BLaER1 treated with 17β-estradiol and CSF1 and Interleukin-3, amounts not matched to agents 10 nM and 100 nM (cell line): ENCODE data around the gene BPI.

Source experiments
- H3K27ac ChIP-seq, 11 experiments: shearing (Covaris generic); formaldehyde crosslinking; 2 replicates each; pipeline ENCODE4 v1.8.1; 2022
- H3K27me3 ChIP-seq, 11 experiments: shearing (Covaris generic); formaldehyde crosslinking; 2 replicates each; pipeline ENCODE4 v1.8.1; 2022
- H3K36me3 ChIP-seq, 11 experiments: shearing (Covaris generic); formaldehyde crosslinking; 2 replicates each; pipeline ENCODE4 v1.8.1; 2022
- H3K4me1 ChIP-seq, 10 experiments: shearing (Covaris generic); formaldehyde crosslinking; 2 replicates each; pipeline ENCODE4 v1.8.1; 2022
- H3K4me2 ChIP-seq, 11 experiments: shearing (Covaris generic); formaldehyde crosslinking; 2 replicates each; pipeline ENCODE4 v1.8.1; 2022
- H3K4me3 ChIP-seq, 10 experiments: shearing (Covaris generic); formaldehyde crosslinking; 2 replicates each; pipeline ENCODE4 v1.8.1; 2022
- H3K9ac ChIP-seq, 11 experiments: shearing (Covaris generic); formaldehyde crosslinking; 2 replicates each; pipeline ENCODE4 v1.8.1; 2022
- H3K9me3 ChIP-seq, 11 experiments: shearing (Covaris generic); formaldehyde crosslinking; replicated peaks in 1 of 11; 2 replicates each; pipeline ENCODE4 v1.8.1; 2022
- H4K20me1 ChIP-seq, 11 experiments: shearing (Covaris generic); formaldehyde crosslinking; 2 replicates each; pipeline ENCODE4 v1.8.1; 2022
- Cebpa-rat ChIP-seq, 11 experiments: shearing (Covaris generic); IDR thresholded peaks; 2 replicates each; pipeline ENCODE4 v1.8.1; 2022

Gene BPI

DNA sequence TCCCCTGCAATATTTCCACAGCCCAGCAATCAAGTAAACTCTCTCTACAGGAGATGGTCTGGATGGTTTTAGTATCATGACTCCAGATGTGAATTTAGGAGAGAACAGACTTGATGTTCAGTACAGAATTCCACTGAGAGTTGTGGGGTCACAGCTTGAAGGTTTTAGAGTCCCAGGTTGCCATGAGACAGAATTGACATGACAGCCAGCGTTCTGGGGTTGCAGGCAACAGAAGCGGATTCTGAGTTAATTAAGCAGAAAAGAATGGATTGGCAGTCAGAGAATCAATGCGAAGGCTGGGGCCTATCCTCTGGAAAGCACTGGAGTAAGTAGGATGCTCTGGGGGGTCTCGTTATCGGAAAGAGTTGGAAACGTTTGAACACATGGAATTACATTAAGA, 41.0 kb upstream of the BPI start:
- peak overlapping the region in 1 of 11 experiments; percentile 21; a peak in 2 of 22 replicates for H3K4me2 ChIP-seq
- H3K36me3 ChIP-seq, result no peaks in the 10 kb centered on the region
- H3K27me3 ChIP-seq, result no peaks in the 10 kb centered on the region
- no peak overlapping the region for H3K4me3 ChIP-seq
- H3K9me3 ChIP-seq, result peaks cover 0 to 5% (median 0%) of the 10 kb centered on the region in 11 experiments; a peak in 1 of 22 replicates
- peaks cover 0 to 16% (median 5%) of the 10 kb centered on the region in 10 experiments; a peak in 14 of 20 replicates for H3K4me1 ChIP-seq
- no peak overlapping the region for H3K27ac ChIP-seq
- no peak for TF ChIP-seq Cebpa-rat (IDR thresholded peaks at IDR 0.05)
- no peak overlapping the region for H3K9ac ChIP-seq
- no peaks in the 10 kb centered on the region for H4K20me1 ChIP-seq

DNA sequence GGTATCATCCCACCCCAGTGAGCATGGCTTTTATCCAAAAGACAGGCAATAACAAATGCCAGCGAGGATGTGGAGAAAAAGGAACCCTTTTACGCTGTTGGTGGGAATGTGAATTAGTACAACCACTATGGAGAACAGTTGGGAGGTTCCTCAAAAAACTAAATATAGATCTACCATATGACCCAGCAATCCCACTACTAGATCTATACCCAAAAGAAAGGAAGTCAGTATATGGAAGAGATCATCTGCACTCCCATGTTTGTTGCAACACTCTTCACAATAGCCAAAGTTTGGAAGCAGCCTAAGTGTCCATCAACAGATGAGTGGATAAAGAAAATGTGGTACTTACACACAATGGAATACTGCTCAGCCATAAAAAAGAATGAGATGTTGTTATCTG, 37.5 kb upstream of the BPI start:
- no peak for TF ChIP-seq Cebpa-rat (IDR thresholded peaks at IDR 0.05)
- no peak overlapping the region for H3K9ac ChIP-seq
- peak overlapping the region in 2 of 11 experiments; percentile 50 to 60; a peak in 3 of 22 replicates for H3K4me2 ChIP-seq
- no peaks in the 10 kb centered on the region for H3K36me3 ChIP-seq
- no peaks in the 10 kb centered on the region; a peak in 1 of 22 replicates for H4K20me1 ChIP-seq
- peaks cover 9 to 30% (median 13%) of the 10 kb centered on the region in 10 experiments; a peak in 18 of 20 replicates for H3K4me1 ChIP-seq
- peaks cover 0 to 7% (median 0%) of the 10 kb centered on the region in 11 experiments; a peak in 1 of 22 replicates for H3K9me3 ChIP-seq
- H3K27me3 ChIP-seq, result no peaks in the 10 kb centered on the region
- no peak overlapping the region for H3K27ac ChIP-seq
- no peak overlapping the region for H3K4me3 ChIP-seq

DNA sequence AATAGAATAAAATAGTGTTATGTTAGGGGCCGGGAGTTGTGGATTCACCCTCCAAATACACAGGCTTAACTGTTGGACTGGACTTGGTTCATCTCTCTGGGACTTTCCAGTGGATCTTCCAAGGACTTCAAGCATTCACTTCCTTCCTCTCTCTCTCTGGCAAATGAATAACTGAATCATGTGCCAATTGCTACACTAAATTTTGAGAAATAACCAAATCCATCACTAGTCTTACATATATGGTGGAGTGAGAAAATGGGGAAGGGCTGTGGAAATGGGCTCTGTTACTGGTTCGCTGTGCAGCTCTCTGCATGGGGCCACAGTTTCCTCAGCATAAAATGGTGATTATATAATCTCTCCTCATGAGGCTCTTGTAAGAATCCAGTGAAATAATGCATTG, 36.7 kb upstream of the BPI start:
- no peak overlapping the region for H3K27ac ChIP-seq
- no peaks in the 10 kb centered on the region for H3K27me3 ChIP-seq
- peaks cover 9 to 32% (median 13%) of the 10 kb centered on the region in 10 experiments; a peak in 18 of 20 replicates for H3K4me1 ChIP-seq
- H3K4me3 ChIP-seq, result no peak overlapping the region
- H3K36me3 ChIP-seq, result no peaks in the 10 kb centered on the region
- no peak for TF ChIP-seq Cebpa-rat (IDR thresholded peaks at IDR 0.05)
- H3K4me2 ChIP-seq, result peak overlapping the region in 4 of 11 experiments; percentile 36 to 68 (median 62); a peak in 4 of 22 replicates
- H4K20me1 ChIP-seq, result no peaks in the 10 kb centered on the region; a peak in 1 of 22 replicates
- H3K9me3 ChIP-seq, result peaks cover 0 to 7% (median 0%) of the 10 kb centered on the region in 11 experiments; a peak in 1 of 22 replicates
- H3K9ac ChIP-seq, result no peak overlapping the region

DNA sequence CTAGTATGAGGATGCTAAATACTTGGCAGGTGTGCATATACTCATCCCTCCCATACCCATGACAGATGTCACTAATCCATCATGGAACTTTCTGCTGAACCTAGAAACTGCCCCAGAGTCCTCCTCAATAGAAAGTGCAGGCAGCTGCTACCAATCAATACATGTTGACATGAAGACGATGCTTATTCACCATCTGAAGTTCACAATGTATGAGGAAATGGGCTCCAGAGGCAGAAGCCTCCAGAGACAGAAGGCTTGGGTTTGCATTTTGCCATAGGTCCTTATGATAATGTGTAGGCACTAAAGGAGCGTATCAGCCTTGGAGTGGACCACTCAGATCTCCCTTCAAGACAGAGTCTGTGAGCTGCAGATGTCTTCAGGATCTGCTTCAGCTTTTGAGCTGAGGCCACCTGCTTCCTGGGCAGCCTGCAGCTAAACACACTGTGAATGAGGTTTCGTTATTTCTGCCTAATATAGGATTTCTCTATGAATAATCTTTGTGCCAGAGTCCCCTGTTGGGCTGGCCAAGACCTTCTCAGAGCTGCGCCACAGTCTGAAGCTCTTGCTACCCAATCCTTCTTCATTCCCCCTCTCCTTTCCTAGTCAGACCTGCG, 35.9 kb upstream of the BPI start:
- peak overlapping the region in 9 of 11 experiments; percentile 2 to 68 (median 36); a peak in 15 of 22 replicates for H3K4me2 ChIP-seq
- no peaks in the 10 kb centered on the region; a peak in 1 of 22 replicates for H4K20me1 ChIP-seq
- peaks cover 0 to 7% (median 0%) of the 10 kb centered on the region in 11 experiments; a peak in 1 of 22 replicates for H3K9me3 ChIP-seq
- no peak overlapping the region for H3K4me3 ChIP-seq
- no peaks in the 10 kb centered on the region for H3K36me3 ChIP-seq
- H3K27ac ChIP-seq, result no peak overlapping the region
- no peak overlapping the region; a peak in 1 of 22 replicates for H3K9ac ChIP-seq
- TF ChIP-seq Cebpa-rat (IDR thresholded peaks at IDR 0.05), result no peak
- H3K4me1 ChIP-seq, result peaks cover 9 to 32% (median 13%) of the 10 kb centered on the region in 10 experiments; a peak in 18 of 20 replicates
- H3K27me3 ChIP-seq, result no peaks in the 10 kb centered on the region

DNA sequence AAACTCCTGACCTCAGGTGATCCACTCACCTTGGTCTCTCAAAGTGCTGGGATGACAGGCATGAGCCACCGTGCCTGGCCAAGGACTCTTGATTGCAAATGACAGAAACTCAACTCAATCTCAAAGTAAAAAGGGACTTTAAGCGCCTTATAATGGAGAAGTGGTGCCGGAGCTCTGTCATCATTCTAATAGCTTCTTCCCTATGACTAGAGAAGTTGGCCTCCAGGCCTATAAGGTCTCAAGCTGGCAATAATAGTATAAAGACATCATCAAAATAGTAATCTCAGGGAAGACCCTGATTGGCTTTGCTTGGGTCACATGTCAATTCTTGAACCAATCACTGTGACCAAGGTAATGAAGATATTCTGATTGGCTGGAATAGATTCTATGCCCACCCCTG, 34.9 kb upstream of the BPI start:
- Histone ChIP-seq H3K4me2 (0 out of 22 replicates have a peak overlapping the region, but pooled peaks of 1 of the 11 experiments have one; percentile 57), H3K27me3 (no peaks in the 10 kb centered on the region), H3K9me3 (peaks cover 0 to 7% (median 0%) of the 10 kb centered on the region in 11 experiments; a peak in 1 of 22 replicates), H3K9ac (no peak overlapping the region), H3K36me3 (no peaks in the 10 kb centered on the region), H3K27ac (no peak overlapping the region), H3K4me1 (peaks cover 9 to 32% (median 13%) of the 10 kb centered on the region in 10 experiments; a peak in 18 of 20 replicates), H4K20me1 (no peaks in the 10 kb centered on the region; a peak in 1 of 22 replicates), H3K4me3 (no peak overlapping the region)
- no peak for TF ChIP-seq Cebpa-rat (IDR thresholded peaks at IDR 0.05)

DNA sequence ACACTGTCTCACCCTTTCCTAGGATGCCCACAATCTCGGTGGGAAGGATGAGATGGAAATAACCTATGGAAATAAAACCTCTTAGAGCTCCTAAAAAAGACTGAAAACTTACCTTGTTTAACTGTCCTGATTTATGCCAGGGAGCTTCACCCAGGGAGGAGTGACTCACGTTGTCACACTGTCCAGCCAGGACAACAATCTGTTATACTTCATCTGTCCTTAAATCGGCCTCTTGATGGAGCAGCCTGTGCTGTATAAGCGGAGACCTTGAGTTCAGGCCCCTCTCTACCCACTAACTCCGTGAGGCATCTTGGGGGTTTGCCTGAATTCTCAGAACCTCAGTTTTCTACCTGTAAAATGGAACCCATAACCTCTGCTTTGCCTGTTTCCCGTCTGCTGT, 34.2 kb upstream of the BPI start:
- no peak for TF ChIP-seq Cebpa-rat (IDR thresholded peaks at IDR 0.05)
- Histone ChIP-seq H4K20me1 (no peaks in the 10 kb centered on the region; a peak in 1 of 22 replicates), H3K4me3 (no peak overlapping the region), H3K27me3 (no peaks in the 10 kb centered on the region), H3K4me2 (no peak overlapping the region), H3K9me3 (peaks cover 0 to 7% (median 0%) of the 10 kb centered on the region in 11 experiments; a peak in 1 of 22 replicates), H3K36me3 (no peaks in the 10 kb centered on the region), H3K9ac (no peak overlapping the region), H3K27ac (no peak overlapping the region), H3K4me1 (peaks cover 9 to 35% (median 13%) of the 10 kb centered on the region in 10 experiments; a peak in 18 of 20 replicates)

DNA sequence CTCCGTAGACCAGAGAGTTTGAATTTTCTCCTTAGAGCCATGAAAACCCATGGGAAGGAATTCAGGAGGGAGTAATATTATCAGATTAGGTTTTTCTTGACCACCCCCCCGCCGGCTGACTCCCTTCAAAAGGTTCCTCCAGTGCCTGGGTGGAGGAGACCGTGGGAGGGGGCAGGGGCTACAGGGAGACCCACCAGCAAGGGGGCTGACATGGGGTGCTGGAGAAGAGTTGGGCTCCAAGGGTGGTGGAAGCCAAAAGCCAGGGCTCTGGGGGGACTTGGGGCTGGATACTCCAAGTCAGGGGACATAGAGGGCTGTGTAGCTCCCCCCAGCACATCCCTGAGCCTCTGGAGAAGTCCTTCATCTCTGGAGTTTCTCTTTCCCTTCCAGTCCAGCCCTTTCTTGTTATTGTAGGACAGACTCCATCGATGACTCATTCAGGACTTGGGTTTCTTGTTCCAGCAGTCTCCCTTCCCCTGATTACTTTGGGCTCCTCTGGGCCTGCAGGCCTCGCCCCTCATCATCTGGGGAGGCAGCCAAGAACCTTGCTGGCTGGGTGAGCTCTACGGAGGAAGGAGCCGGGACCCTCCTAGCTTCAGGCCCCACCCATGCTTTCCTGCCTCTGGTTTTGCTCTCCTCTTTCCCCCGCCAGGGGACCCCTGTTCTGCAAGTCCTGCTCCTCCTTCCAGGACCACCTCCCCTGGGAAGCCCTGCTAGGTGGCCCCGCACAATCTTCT, 32.9 kb upstream of the BPI start:
- 0 out of 22 replicates have a peak, but pooled peaks cover 0 to 3% (median 0%) of the 10 kb centered on the region in 11 experiments for H3K9me3 ChIP-seq
- no peak overlapping the region for H3K9ac ChIP-seq
- no peak for TF ChIP-seq Cebpa-rat (IDR thresholded peaks at IDR 0.05)
- H3K4me3 ChIP-seq, result no peak overlapping the region
- peak overlapping the region in 5 of 11 experiments; percentile 24 to 60 (median 35); a peak in 9 of 22 replicates for H3K4me2 ChIP-seq
- no peaks in the 10 kb centered on the region for H3K36me3 ChIP-seq
- no peaks in the 10 kb centered on the region; a peak in 1 of 22 replicates for H4K20me1 ChIP-seq
- no peaks in the 10 kb centered on the region for H3K27me3 ChIP-seq
- H3K4me1 ChIP-seq, result peaks cover 13 to 48% (median 24%) of the 10 kb centered on the region in 10 experiments
- H3K27ac ChIP-seq, result peak overlapping the region in 1 of 11 experiments; percentile 30; a peak in 1 of 22 replicates

DNA sequence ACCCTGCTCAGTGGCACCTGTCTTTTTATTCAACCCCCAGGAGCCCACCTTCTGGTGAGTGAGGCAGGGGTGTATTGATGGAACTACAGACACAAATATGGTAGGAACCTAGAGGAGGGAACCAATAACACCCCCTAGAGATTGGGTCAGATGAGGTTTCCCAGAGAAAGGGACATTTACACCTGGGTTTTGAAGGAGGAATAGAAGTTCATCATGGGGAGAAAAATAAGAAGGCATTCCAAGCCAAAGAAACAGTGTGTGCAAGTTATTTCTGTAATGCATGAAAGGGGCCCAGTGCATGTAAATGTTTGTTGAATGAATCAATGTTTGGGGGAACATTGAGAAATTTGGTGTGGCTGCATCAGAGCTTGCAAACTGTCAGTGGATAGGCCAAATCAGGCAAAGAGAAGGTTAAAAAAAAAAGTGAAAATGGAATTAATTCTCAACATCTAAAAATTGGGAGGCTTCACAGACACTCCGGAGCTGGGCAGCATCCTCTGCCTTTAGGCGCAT, 32.3 kb upstream of the BPI start:
- Histone ChIP-seq H3K4me1 (peaks cover 13 to 49% (median 30%) of the 10 kb centered on the region in 10 experiments), H3K4me3 (no peak overlapping the region), H3K4me2 (peak overlapping the region in 4 of 11 experiments; percentile 27 to 60 (median 41); a peak in 5 of 22 replicates), H3K9ac (no peak overlapping the region), H3K27ac (no peak overlapping the region), H3K9me3 (0 out of 22 replicates have a peak, but pooled peaks cover 0 to 3% (median 0%) of the 10 kb centered on the region in 11 experiments), H3K27me3 (no peaks in the 10 kb centered on the region), H4K20me1 (no peaks in the 10 kb centered on the region; a peak in 1 of 22 replicates), H3K36me3 (no peaks in the 10 kb centered on the region)
- TF ChIP-seq Cebpa-rat (IDR thresholded peaks at IDR 0.05), result no peak
